HepG2 (cell line): Measurements from ENCODE around the gene XPO5. TPM values are rescaled to one million over a fixed set of nuclear protein-coding genes. Genes with fewer than 3 reads are reported as not detected.

Experiments used
- CENPX ChIP-seq: sonication (generic); formaldehyde crosslinking; IDR thresholded peaks from 2 replicates; pipeline ENCODE4 v1.9.0; 2021; ENCODE audit warnings: mild to moderate bottlenecking, missing genetic modification reagents, moderate library complexity
- FOSL2 ChIP-seq: sonication (generic); formaldehyde crosslinking; IDR thresholded peaks from 2 replicates; pipeline ENCODE4 v1.4.0; 2020; ENCODE audit warnings: missing genetic modification reagents
- HHEX ChIP-seq: IDR thresholded peaks from 2 replicates; pipeline ENCODE4 v1.6.1; 2016; ENCODE audit warnings: control low read depth
- ISL2 ChIP-seq: sonication (generic); formaldehyde crosslinking; IDR thresholded peaks from 2 replicates; pipeline ENCODE4 v1.5.0; 2020; ENCODE audit warnings: missing genetic modification reagents
- NAIF1 ChIP-seq: sonication (generic); formaldehyde crosslinking; IDR thresholded peaks from 2 replicates; pipeline ENCODE4 v1.5.0; 2020; ENCODE audit warnings: mild to moderate bottlenecking, missing genetic modification reagents, borderline replicate concordance
- RBAK ChIP-seq: sonication (generic); formaldehyde crosslinking; IDR thresholded peaks from 2 replicates; pipeline ENCODE4 v1.5.1; 2020; ENCODE audit warnings: mild to moderate bottlenecking, missing genetic modification reagents
- REST ChIP-seq, 2 experiments: IDR thresholded peaks; 2 replicates each; pipeline ENCODE4 v1.6.1; 2011 to 2012; ENCODE audit warnings: low read length in 2 of 2, borderline replicate concordance in 1 of 2, low read depth in 1 of 2, mild to moderate bottlenecking in 1 of 2, moderate library complexity in 1 of 2
- ZNF12 ChIP-seq: sonication (generic); formaldehyde crosslinking; IDR thresholded peaks from 2 replicates; pipeline ENCODE4 v1.5.0; 2020; ENCODE audit warnings: missing genetic modification reagents
- ZNF207 ChIP-seq: fragments of 450-650 bp; IDR thresholded peaks from 2 replicates; pipeline ENCODE4 v1.6.1; 2016; ENCODE audit warnings: antibody characterized with exemption, borderline replicate concordance
- ZNF225 ChIP-seq: sonication (generic); formaldehyde crosslinking; IDR thresholded peaks from 2 replicates; pipeline ENCODE4 v1.4.0; 2020; ENCODE audit warnings: mild to moderate bottlenecking, missing genetic modification reagents
- ZNF274 ChIP-seq: sonication (generic); formaldehyde crosslinking; IDR thresholded peaks from 2 replicates; pipeline ENCODE4 v1.5.1; 2020; ENCODE audit warnings: mild to moderate bottlenecking, missing genetic modification reagents
- ZNF33B ChIP-seq: sonication (generic); formaldehyde crosslinking; IDR thresholded peaks from 2 replicates; pipeline ENCODE4 v1.5.1; 2020; ENCODE audit warnings: mild to moderate bottlenecking, missing genetic modification reagents
- ZNF563 ChIP-seq: sonication (generic); formaldehyde crosslinking; IDR thresholded peaks from 2 replicates; pipeline ENCODE4 v1.8.0; 2022; ENCODE audit warnings: mild to moderate bottlenecking, moderate library complexity, missing genetic modification reagents
- ZNF570 ChIP-seq: sonication (generic); formaldehyde crosslinking; IDR thresholded peaks from 2 replicates; pipeline ENCODE4 v1.4.0; 2020; ENCODE audit warnings: mild to moderate bottlenecking, missing genetic modification reagents, borderline replicate concordance
- ZNF674 ChIP-seq: sonication (generic); formaldehyde crosslinking; IDR thresholded peaks from 2 replicates; pipeline ENCODE4 v1.5.0; 2020; ENCODE audit warnings: low read depth, mild to moderate bottlenecking, missing genetic modification reagents
- ZNF800 ChIP-seq: sonication (generic); formaldehyde crosslinking; IDR thresholded peaks from 2 replicates; pipeline ENCODE4 v1.4.0; 2020; ENCODE audit warnings: missing genetic modification reagents
- polyA plus RNA-seq, 8 experiments: library from polyadenylated mRNA; depleted of rRNA in 3 of 8; stranded (reverse) in 7 of 8; unstranded in 1 of 8; fragments of >200 nt; fragmentation: Illumina TruSeq in 4 of 8; extraction: Trizol in 4 of 8; gene quantifications; 2 replicates each; pipeline versions ENCODE4 v1.2.1 to v1.2.3, GENCODE V29; 2011 to 2016; ENCODE audit warnings: low read depth in 4 of 8, missing spikeins in 1 of 8, mixed read lengths in 1 of 8; ENCODE audit not compliant: insufficient read depth in 1 of 8
- total RNA-seq, 5 experiments: library from RNA; depleted of rRNA; stranded (reverse); fragments of >200 nt; fragmentation: Illumina TruSeq; extraction: Trizol; gene quantifications; 2 replicates each; pipeline ENCODE4 v1.2.3, GENCODE V29; 2016; ENCODE audit warnings: low read depth in 1 of 5
- TF ChIP-seq, protein P1 (sequence below): sonication (generic); formaldehyde crosslinking; IDR thresholded peaks from 2 replicates; pipeline ENCODE4 v1.4.0; 2020; ENCODE audit warnings: mild to moderate bottlenecking, missing genetic modification reagents
- TF ChIP-seq, protein P2 (sequence below): sonication (generic); formaldehyde crosslinking; IDR thresholded peaks from 2 replicates; pipeline ENCODE4 v1.5.0; 2020; ENCODE audit warnings: missing genetic modification reagents
- TF ChIP-seq, protein P3 (sequence below): sonication (generic); formaldehyde crosslinking; IDR thresholded peaks from 2 replicates; pipeline ENCODE4 v1.5.1; 2020; ENCODE audit warnings: mild to moderate bottlenecking, moderate library complexity, missing genetic modification reagents

XPO5 gene
- total and polyA plus RNA-seq, 2 of the 13 experiments (the other 11 are each of a cell fraction or from before 2014, with no cell fraction given) = 52.2 to 68.0 TPM

DNA sequence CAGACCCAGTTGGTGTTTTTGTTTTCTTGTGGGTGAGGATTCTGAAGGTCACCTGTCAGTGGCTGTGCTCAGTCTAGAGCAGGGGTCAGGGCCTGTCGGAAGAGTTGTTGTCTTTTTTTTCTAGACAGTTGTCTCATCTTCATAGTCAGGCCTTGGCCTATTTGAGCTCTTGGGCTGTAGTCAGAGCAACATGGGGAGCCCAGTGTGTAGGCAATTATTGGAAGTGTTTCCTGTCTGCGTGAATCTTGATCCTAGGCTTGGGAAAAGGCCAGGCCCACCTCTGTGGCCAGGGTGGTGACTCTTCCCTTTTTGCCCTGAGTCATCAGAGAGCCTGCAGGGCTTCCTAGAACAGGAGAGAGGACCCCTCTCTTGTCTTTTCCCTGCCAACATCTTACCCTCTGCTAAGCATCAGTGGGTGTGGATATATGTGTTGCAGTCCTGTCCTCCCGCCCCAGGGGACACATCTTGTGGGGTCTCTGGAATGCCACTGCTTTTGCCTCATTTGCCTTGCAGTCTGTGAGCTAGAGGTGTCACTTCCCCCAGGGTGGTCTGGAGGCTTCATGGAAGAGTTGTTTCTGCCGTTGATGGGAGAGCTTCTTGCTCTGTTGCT lies 87.1 kb downstream of the XPO5 start (continued):
- TF ChIP-seq, protein P1, sequence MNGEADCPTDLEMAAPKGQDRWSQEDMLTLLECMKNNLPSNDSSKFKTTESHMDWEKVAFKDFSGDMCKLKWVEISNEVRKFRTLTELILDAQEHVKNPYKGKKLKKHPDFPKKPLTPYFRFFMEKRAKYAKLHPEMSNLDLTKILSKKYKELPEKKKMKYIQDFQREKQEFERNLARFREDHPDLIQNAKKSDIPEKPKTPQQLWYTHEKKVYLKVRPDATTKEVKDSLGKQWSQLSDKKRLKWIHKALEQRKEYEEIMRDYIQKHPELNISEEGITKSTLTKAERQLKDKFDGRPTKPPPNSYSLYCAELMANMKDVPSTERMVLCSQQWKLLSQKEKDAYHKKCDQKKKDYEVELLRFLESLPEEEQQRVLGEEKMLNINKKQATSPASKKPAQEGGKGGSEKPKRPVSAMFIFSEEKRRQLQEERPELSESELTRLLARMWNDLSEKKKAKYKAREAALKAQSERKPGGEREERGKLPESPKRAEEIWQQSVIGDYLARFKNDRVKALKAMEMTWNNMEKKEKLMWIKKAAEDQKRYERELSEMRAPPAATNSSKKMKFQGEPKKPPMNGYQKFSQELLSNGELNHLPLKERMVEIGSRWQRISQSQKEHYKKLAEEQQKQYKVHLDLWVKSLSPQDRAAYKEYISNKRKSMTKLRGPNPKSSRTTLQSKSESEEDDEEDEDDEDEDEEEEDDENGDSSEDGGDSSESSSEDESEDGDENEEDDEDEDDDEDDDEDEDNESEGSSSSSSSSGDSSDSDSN (CRISPR knock-in tag) = no peak
- no peak; the same call in none of the 2 replicates for TF ChIP-seq FOSL2 (CRISPR knock-in tag)
- no peak for TF ChIP-seq CENPX
- TF ChIP-seq ZNF570 = no peak
- no peak for TF ChIP-seq NAIF1 (CRISPR knock-in tag)
- TF ChIP-seq ZNF274 (CRISPR knock-in tag) = peak; percentile 41; the same call in 1 of the 2 replicates
- TF ChIP-seq, protein P2, sequence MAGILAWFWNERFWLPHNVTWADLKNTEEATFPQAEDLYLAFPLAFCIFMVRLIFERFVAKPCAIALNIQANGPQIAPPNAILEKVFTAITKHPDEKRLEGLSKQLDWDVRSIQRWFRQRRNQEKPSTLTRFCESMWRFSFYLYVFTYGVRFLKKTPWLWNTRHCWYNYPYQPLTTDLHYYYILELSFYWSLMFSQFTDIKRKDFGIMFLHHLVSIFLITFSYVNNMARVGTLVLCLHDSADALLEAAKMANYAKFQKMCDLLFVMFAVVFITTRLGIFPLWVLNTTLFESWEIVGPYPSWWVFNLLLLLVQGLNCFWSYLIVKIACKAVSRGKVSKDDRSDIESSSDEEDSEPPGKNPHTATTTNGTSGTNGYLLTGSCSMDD = no peak
- no peak for TF ChIP-seq HHEX
- no peak for TF ChIP-seq ZNF225 (CRISPR knock-in tag)
- TF ChIP-seq, protein P3, sequence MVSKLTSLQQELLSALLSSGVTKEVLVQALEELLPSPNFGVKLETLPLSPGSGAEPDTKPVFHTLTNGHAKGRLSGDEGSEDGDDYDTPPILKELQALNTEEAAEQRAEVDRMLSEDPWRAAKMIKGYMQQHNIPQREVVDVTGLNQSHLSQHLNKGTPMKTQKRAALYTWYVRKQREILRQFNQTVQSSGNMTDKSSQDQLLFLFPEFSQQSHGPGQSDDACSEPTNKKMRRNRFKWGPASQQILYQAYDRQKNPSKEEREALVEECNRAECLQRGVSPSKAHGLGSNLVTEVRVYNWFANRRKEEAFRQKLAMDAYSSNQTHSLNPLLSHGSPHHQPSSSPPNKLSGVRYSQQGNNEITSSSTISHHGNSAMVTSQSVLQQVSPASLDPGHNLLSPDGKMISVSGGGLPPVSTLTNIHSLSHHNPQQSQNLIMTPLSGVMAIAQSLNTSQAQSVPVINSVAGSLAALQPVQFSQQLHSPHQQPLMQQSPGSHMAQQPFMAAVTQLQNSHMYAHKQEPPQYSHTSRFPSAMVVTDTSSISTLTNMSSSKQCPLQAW (CRISPR knock-in tag) = peak; percentile 69; the same call in 1 of the 2 replicates
- no peak for TF ChIP-seq ISL2
- TF ChIP-seq ZNF800 (CRISPR knock-in tag) = no peak; the same call in 1 of the 2 replicates
- TF ChIP-seq ZNF207 = no peak
- no peak for TF ChIP-seq REST (IDR thresholded peaks at IDR 0.05; ENCODE audit: borderline replicate concordance in 1 of 2, low read depth in 1 of 2, low read length in 2 of 2)
- TF ChIP-seq ZNF674 (CRISPR knock-in tag) = no peak
- TF ChIP-seq RBAK = 0 out of 2 replicates have a peak, but pooled peaks have one; percentile 41
- TF ChIP-seq ZNF12 (CRISPR knock-in tag) = no peak
- no peak; the same call in 1 of the 2 replicates for TF ChIP-seq ZNF563 (CRISPR knock-in tag)
- no peak for TF ChIP-seq ZNF33B (CRISPR knock-in tag)
